Measurements from ENCODE around the gene SORD.
"Not testable (repeated sequence)": the region's sequence is repeated elsewhere in the genome, so short reads cannot be mapped to it uniquely, and the experiment has no call there.

Gene SORD

DNA sequence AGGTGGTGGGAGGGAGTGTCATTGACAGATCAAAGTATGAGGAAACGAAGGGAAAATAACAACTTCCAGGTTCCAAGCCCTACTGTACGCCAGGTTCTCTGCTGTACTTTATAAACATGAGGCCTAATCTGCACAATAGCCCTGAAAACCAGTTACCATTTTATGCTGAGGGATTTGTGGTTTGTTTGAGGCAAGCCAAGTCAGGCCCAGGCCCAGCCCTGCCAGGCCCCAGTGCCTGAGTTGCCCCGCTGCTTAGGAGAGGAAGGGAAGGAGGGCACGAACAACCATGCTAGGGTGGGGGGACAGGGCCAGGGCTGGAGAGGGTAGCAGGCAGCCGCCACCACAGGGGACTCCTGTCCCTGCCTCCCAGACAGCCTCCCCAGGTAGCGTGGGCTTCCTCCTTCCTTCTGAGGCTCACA, 47.0 kb downstream of the SORD start:
- not testable (repeated sequence) for DNase-seq

DNA sequence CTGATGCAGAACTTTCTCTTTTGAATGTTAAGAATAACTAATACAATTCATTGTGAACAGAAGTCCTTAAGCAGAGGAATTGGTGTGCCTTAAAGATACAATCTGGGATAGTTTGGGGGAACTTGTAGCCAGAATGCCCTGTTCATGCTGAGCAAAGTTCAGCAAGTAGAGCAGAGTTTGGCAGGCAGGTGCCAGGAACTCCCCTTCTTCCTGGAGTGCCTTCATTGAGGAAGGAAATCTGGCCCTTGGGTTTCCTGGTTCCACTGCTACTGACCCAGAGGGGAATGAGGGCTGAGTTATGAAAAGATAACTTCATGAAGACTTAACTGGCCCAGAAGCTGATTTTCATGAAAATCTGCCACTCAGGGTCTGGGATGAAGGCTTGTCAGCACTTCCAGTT, 50.6 kb downstream of the SORD start:
- DNase-seq, result not testable (repeated sequence)

DNA sequence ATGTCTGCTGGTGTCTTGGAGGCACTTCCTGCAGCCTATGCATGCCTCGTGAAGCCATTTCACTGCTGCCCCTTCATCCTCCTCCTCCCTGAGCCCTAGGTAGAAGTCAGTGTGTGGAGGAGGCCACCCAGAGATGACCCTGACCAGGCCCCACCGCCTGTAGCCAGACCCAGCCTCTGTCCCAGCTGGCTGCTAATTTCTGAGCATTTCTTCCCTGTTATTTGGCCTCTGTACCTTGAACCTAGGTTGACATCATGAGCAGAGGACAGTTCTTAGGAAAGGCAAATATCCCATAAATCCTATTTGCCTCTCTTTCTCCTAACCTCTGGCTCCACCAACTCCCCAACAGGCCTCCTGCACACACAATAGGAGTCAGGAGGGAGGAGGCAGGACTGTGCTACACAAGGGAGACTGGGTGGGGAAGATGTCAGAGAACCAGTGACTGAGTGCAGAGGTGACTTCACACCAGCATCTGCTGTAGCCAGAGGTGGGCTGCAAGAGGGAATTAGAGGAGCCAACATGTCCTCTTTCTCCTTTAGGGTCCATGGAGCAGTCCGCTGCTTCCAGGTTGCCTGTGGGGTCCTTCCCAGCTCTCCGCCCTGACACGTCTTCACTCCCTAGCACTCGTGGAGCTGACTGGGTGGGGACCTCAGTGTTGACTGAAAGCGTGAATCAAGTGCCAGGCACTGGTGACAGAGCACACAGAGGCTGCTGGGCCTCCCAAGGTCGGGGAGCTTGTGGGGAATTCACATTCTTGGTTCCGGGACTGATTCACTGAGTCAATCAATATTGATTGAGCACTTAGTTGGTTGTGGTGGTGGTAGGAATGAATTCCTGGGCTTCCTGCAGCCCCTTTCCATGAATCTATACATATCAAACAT, 52.7 kb downstream of the SORD start:
- DNase-seq, result not testable (repeated sequence)

DNA sequence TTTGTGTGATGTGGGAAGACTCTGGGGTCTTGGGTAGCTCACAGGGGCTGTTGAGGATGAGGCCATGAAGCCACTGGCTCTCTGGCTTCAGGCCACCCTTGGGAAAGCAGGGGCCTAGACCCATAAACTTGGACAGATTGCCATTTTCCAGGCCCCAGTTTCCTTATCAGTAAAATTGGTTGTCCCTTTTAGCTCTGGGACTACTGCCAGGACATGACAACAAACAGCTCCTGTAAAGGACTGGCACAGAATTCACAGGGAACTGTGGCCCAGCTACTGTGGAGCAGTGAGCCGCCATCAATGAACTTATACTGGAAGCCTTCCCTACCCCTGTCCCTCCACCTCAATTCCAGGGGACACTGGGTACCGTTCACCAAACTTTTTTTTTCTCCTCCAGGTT, 54.4 kb downstream of the SORD start:
- not testable (repeated sequence) for DNase-seq

DNA sequence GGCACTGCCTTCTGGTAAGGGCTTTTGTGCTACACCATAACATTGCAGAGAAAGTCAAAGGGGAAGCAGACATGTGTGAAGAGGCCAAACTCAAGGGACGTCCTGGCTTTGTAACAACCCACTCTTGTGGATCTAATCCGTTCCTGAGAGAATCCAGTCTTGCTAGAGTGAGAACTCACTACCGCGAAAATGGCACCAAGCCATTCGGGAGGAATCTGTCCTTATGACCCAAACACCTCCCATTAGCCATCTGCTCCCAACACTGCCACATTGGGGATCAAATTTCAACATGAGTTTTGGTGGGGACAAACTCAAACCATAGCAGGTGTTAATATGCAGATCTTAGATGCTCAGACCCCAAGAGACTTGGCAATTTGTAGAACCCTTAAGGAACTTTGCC, 56.2 kb downstream of the SORD start:
- DNase-seq, result not testable (repeated sequence)

DNA sequence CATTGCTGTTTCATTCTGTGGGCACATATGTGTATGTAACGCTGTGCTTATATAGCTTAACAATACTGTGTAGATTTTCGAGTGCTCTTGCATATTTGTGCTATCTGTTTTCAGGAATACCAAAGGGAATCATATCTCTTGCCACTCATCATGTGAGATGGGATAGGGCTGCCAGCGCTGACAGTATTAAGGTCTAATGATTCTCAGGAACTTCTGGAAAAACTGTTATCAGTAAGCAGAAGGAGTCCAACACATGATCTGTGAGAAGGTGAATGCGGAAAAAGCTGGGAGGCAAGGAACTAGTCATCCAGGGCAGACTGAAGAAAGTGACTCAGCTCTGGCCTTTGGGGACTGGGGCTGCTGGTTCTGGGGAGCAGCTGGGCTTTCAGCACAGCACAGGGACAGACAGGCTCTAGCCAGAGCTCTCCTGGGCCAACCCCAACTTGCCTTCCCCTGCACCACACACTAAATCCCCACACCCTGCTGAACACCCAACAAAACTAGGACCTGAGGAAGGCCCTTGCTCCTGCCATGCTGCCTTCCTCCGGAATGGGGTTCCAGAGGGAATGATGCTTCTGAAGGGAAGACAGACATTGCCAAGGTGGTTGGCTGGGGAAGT, 56.7 kb downstream of the SORD start:
- not testable (repeated sequence) for DNase-seq

DNA sequence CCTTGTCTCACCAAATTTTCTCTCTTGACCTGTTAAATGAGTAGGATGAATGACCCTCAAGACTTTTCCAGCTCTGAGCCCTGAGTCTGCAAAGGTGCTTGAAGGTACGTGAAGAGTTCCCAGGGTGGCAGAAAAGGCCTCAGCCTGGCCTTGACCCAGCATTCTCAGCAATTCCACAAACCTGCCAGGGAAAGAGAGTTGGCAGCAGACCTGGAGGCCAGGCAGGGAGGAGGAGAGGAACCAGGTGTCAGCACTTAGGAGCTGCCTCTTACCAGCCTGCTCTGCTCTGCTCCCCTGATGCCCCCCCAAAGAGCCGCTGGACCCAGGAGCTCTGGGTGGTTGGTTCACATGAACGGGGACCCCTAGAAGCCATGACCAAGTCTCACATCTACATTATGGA, 57.6 kb downstream of the SORD start:
- not testable (repeated sequence) for DNase-seq

DNA sequence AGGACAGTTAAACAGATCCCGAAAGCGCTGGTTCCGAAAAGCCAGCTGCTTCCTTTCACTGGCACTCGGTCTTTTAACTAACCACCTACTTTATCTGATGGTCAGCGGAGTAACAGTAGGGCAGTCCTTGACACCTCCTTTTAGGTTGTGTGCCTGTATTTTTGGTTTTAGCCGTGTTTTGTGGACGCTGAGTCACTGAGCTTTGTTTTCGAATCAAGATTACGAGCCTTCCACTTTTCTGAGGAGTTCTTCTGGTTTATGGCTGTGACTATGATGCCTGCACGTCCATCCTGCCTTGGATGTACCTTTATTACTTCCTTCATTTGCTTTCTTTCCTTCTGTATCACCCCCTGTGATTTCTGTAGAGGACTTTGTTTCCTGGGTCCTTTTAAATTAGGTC, 59.4 kb downstream of the SORD start:
- not testable (repeated sequence) for DNase-seq

DNA sequence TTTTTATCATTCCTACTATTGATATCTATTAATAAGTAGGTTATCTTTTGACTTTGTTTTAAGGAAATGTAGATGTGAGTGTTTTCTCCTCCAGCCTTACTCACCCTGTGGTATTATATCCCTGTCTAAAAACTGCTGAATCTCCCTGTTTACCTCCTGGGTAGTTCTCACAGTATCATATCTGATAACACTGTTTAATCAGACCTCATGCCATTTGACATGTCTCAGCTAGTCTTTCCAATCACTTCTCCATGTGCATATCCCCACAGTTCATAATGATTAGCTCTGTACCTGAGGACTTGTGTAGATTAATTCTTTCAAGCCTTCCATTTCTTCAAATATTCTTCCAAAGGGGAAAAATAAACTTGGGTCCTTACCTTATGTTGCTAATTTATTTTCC, 60.2 kb downstream of the SORD start:
- no peak for DNase-seq

DNA sequence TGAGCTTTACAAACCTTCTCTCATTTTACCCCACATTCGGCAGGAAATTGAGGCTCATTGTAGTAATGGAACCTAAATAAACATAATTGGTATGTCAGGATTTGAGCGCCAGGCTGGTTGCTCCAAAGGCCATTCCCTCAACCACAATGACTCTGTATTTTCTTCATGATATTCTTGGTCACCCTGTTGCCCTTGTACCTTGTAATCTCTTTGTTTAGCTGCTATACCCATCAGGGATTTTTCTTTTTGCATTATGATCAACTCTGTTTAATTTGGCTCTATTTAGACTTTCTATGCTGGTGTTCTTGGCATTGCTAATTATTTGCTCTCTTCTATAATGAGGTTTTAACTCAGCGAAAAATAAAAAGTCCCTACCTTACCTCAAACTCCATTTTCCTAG, 61.2 kb downstream of the SORD start:
- DNase-seq, result peak in 1 of 2 experiments; percentile 34

DNA sequence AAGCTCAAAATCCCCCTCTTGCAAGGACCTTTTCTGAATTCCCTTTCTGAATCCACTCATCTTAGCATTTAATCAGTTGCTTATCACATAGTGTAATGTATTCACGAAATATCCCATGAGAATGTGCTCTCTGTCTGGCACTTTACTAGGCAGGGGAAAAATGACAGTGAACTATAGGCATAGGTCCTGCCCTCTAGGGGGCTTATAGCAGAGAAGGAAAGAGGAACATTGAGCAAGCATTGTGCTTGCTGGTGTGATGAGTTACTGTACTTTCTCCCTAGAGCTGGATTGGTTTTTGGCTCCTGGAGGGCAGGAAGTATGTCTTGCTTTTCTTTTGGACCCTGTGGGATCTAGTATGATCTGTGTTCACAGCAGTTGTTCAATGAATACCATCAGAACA, 64.5 kb downstream of the SORD start:
- DNase-seq, result no peak

DNA sequence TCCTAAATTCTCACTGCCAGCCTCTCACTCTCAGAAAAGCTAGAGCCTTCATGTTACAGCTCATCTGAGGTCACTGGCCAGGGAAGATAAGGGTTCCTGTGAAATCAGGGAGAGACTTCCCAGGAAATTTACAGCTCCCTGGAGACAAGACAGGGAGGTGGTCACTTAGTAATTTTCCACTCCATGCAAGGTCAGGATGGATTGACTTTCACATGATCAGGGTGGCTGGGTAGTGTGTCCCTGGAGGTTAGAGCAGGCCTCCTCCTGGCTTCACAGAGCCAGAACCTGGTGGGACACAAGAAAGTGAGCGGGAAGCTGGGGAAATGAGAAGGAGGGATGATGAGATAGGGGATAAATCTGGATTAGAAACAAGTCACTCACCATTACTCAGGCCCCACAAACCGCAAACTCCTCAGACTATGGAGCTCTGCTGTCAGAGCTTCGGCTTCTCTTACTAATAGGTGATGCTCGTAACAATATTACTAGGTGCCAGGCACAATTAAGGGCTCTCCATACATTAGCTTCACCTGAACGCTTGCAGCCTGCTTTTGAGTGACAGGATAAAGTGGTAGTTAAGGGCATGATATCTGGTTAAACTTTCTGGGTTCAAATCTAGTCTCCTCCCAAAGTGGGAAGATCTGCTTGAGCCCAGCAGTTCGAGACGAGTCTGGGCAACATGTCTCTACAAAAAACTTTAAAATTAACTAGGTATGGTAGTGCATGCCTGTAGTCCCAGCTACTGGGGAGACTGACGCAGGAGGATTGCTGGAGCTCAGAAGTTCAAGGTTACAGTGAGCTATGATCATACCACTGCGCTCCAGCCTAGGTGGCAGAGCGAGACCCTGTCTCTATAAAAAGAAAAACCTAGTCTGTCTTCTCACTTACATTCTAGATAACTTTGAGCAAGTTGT, 66.1 kb downstream of the SORD start:
- no peak for DNase-seq

DNA sequence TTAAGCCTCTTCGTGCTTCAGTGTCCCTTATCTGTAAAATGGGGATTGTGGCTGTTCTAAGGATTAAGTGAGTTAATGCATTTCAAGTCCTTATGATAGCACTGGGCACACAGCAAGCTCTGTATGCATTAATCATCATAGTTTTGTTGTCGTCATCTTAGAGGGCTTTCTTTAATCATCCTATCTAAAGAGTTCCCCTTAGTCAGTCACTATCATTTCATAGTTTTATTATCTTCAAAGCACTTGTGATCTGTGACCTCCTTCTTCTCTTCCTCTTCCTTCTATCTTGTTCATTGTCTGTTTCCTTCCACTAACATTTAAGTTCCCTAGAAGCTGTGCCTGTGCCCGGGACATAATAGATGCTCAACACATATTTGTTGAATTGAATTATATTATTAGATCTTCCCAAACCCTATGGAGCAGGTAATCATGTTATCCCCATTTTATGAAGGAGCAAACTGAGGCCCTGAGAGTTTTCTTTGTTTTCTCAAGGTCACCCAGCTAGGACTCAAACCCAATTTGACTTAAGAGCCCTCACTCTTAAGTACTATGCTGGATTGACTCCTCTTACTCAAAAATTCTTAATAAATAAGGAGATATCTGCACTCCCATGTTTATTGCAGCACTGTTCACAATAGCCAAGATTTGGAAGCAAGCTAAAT, 66.8 kb downstream of the SORD start:
- DNase-seq, result no peak

DNA sequence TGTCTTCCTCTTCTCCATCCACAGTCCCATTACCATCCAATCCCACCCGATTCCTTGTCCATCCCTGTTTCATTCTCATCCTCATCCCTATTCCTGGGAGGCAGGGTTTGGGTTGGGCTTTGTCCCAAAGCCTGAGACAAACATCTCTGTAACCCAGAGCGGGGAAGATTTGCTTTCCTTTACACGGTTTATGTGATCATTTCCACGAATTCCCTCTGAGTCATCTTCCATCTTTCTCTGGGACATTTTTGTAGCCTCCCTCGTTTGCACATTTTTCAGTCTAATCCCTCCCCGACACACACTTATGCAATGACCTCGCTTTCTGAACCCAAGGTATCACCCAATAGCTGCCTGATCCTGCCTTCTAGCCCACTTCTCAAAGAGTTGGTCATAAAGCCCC, 68.2 kb downstream of the SORD start:
- DNase-seq, result no peak

DNA sequence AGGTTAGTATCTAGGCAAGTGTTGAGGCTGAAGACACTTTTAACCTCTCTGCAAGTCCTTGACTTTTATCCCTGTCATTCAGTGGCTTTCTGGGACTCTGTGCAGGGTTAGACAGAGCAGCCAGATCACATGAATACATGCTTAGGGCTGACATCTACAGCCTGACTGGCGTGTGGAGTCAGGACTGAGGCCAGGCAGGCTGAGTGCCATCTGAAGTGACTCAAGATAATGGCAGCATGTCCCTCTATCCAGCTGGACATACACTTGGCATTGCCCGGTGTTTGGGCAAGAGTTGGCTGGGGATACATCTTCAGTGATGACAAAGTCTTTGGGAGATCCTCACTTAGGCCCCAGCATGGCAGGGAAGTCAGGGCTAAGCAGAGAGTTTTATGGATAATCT, 68.6 kb downstream of the SORD start:
- DNase-seq, result no peak

DNA sequence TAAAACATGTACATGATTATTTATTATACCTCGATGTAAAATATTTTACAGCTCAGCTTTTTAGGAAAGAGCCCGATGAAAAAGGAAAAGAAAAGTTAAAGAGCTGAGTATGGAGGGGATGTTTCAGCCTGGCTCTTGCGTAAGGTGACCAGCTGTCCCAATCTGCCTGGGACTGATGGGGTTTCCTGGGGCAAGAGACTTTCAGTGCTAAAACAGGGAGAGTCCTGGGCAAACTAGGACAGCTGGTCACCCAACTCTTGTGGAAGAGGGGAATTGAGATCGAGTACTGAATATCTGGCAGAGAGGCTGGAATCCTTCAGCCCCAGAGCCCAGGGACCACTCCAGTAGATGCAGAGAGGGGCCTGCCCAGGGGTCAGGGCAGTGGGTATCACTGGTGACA, 70.0 kb downstream of the SORD start:
- no peak for DNase-seq

DNA sequence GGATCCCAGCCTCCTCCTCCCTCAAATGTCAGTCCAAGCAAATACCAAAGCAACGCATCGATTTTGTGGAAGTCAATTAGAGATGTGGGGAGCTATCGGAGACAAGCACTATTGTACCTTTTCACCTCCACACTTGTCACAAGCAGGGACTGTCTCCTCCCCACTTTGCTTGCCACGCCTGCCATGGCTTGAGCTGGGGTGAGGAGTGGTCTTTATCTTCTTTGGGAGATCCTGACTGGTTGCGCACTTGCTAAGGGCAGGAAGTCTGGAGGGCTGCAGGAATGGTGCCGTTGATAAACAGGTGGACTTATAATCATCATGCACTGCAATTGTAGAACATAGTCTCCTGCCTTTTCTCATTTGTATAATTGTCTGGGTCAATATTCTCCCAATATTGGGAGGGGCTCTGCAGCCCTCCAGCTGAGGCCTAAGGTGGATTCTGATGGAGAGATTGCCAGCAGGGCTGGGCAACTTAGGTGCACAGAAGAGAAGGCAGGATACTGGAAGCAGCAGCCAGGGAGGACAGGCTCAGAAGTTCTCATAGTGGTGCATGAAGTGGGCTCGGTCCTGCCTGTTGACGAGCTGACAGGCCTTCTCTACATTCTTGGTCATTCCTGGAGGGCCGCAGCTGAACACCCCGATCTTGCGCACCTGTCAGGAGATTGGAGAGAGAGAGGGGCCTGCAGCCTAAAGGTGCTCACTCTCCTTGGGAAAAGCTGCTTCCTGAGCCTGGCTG, 70.8 kb downstream of the SORD start:
- DNase-seq, result no peak

DNA sequence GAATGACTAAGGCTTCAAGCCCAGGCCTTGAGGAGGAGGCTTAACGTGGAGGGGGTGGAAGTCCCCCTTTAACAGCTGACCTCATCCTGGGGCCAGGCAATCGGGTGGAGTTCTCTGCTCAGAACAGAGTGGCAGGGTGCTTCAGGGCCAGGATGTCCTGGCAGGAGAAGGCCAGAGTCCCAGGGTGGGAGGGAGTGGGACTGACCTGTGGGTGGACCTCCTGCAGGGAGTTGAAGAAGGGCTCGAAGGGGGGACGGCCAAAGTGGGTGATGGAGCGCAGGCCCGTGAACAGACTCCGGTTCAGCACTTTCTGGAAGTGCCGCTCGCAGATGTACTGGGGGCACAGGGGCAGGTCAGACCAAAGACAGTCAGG, 71.3 kb downstream of the SORD start:
- DNase-seq, result no peak

DNA sequence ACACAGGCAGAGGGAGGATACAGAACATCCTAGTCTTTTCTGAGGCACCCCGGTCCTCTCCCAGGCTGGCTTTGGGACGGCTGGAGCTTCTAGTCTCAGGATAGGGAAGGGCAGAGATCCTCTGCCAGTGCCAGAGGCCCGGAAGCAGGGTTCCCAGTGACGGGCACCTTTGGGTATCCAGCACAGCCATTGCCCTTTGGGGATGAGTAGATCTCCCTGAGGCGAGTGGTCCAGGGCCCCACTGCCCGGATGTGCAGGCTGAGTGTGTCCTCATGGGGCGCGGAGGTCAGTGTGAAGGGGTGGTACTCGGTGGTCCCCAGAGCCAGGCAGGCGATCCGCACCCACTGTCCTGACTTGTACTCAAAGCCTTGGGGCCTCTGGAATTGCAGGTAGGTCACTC, 72.7 kb downstream of the SORD start:
- DNase-seq, result no peak

DNA sequence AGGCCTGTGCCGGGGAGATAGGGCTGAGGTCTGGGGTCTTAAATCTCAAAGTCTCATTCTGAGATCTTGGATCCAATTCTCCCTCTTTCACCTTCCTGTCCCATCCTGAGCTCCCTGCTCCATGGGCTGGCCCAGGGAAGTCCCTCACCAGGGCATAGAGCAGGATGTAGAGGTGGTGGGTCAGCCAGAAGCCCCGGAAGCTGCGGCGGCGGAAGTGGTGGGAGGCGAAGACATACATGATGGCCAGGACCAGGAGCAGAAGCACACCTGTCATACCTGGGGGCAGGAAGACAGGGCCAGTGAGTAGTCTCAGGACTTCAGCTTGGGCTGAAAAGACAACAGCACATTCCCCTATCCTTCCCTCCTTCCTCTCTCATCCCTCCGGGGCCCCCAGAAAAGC, 74.5 kb downstream of the SORD start:
- DNase-seq, result no peak

DNA sequence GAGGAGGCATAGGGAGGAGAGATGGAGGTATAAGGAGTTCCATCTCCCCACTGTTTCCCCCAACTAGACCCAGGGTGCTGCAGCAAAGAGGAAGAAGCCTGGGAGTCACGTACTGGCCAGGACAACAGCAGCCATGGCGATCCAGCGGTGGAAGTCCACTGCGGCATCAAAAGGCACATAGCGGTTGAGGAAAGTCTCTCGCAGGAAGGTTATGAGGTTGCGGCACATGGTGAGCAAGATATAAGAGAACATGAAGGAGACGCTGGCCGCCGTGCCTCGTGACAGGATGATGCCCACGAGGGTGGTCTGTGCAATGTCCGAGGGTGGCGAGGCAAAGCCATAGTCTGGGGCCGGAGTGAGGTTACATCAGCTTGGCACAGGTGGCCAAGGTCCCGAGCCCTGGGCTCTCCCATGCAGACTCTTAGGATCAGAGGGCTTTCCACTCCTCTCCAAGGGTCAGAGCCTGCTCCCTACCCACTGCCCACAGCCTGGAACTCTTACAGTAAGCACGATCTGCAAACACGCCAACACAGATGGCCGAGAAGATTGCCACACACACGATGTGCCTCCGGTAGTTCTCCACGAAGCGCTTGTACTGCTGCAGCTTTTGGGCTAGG, 76.7 kb downstream of the SORD start:
- DNase-seq, result no peak

Measured in NCI-H2081 (cell line).